ENCODE results near the gene EOGT.

Gene EOGT

GRCh38 chr3:68953816-68954444 is 59.6 kb downstream of the EOGT start:
- DNase-seq = no peak

GRCh38 chr3:68945225-68945624 is 68.3 kb downstream of the EOGT start:
- DNase-seq = no peak

GRCh38 chr3:68943753-68944500 is 69.6 kb downstream of the EOGT start:
- DNase-seq = no peak

- no peak for DNase-seq
Observed at GRCh38 chr3:68941055-68941454, 72.4 kb downstream of the EOGT start.

GRCh38 chr3:68936856-68937255 is 76.6 kb downstream of the EOGT start:
- DNase-seq = no peak

GRCh38 chr3:68935778-68936177 is 77.7 kb downstream of the EOGT start:
- no peak for DNase-seq

GRCh38 chr3:68931406-68932149 is 81.9 kb downstream of the EOGT start:
- DNase-seq = no peak
